IMR-90 (cell line): ENCODE results near the gene CABYR. TPM values are rescaled to one million over a fixed set of nuclear protein-coding genes. Genes with fewer than 3 reads are reported as not detected.

ENCODE experiments used
- ATAC-seq: fragments of 200-7000 bp; cut with Tn5 transposase; 2 replicates; pipeline ENCODE4 v1.9.1; 2020; ENCODE audit warnings: low read depth, mild to moderate bottlenecking, moderate library complexity
- BruUV-seq: library from RNA; stranded (reverse); fragments of 400-500 nt; replicated peaks from 2 replicates; lab custom pipeline; 2021; lab: Mats Ljungman, UMichigan
- CTCF ChIA-PET: fragments of 300-600 bp; formaldehyde crosslinking; extraction: SDS; loops from one replicate; lab custom pipeline; 2021; ENCODE audit warnings: antibody characterized with exemption; lab: Yijun Ruan, JAX
- POLR2A ChIA-PET: fragments of 300-600 bp; sonication (Branson Sonifier 250); formaldehyde crosslinking; loops from one replicate; lab custom pipeline; 2022; ENCODE audit warnings: antibody characterized with exemption; ENCODE audit not compliant: unreplicated experiment; lab: Charles Lee
- DNase-seq: peaks from one replicate; pipeline ENCODE4 v3.0.0; 2013
- H2AFZ ChIP-seq: replicated peaks from 2 replicates; pipeline ENCODE3; 2013; ENCODE audit warnings: low read length, mild to moderate bottlenecking; ENCODE audit not compliant: poor library complexity
- H2AK5ac ChIP-seq: 2 replicates; pipeline ENCODE4 v1.6.1; 2013; ENCODE audit warnings: low read depth, low read length, inconsistent platforms
- H2AK9ac ChIP-seq: replicated peaks from 2 replicates; pipeline ENCODE3; 2013; ENCODE audit warnings: mild to moderate bottlenecking, low read depth, low read length, moderate library complexity; ENCODE audit not compliant: poor library complexity
- H2BK120ac ChIP-seq: 2 replicates; pipeline ENCODE4 v1.6.1; 2013; ENCODE audit warnings: low read depth, low read length, inconsistent platforms
- H2BK15ac ChIP-seq: 3 replicates; pipeline ENCODE4 v1.6.1; 2013; ENCODE audit warnings: low read depth, low read length, inconsistent platforms
- H2BK20ac ChIP-seq: 2 replicates; pipeline ENCODE4 v1.6.1; 2013; ENCODE audit warnings: low read depth, mild to moderate bottlenecking, inconsistent platforms, low read length, moderate library complexity
- H2BK5ac ChIP-seq: 2 replicates; pipeline ENCODE4 v1.6.1; 2013; ENCODE audit warnings: mild to moderate bottlenecking, low read depth, low read length, inconsistent platforms; ENCODE audit not compliant: poor library complexity, severe bottlenecking
- H3K14ac ChIP-seq: replicated peaks from 2 replicates; pipeline ENCODE4 v1.6.1; 2013; ENCODE audit warnings: low read depth, low read length, inconsistent platforms
- H3K18ac ChIP-seq: 2 replicates; pipeline ENCODE4 v1.6.1; 2013; ENCODE audit warnings: low read depth, low read length, control low read depth
- H3K23ac ChIP-seq: 2 replicates; pipeline ENCODE4 v1.6.1; 2013; ENCODE audit warnings: low read depth, low read length, inconsistent platforms
- H3K27ac ChIP-seq: 2 replicates; pipeline ENCODE4 v1.5.1; 2013; ENCODE audit warnings: mild to moderate bottlenecking, control low read depth, low read length; ENCODE audit not compliant: insufficient read depth
- H3K27me3 ChIP-seq: 2 replicates; pipeline ENCODE4 v1.6.1; 2013; ENCODE audit warnings: low read length; ENCODE audit not compliant: control insufficient read depth, insufficient read depth
- H3K36me3 ChIP-seq: 2 replicates; pipeline ENCODE4 v1.6.1; 2013; ENCODE audit warnings: low read length, mixed read lengths; ENCODE audit not compliant: control insufficient read depth, insufficient read depth
- H3K4ac ChIP-seq: 2 replicates; pipeline ENCODE4 v1.6.1; 2013; ENCODE audit warnings: low read depth, low read length, inconsistent platforms
- H3K4me1 ChIP-seq: 2 replicates; pipeline ENCODE4 v1.6.1; 2013; ENCODE audit warnings: low read length, mixed read lengths; ENCODE audit not compliant: control insufficient read depth, insufficient read depth
- H3K4me2 ChIP-seq: 2 replicates; pipeline ENCODE4 v1.6.1; 2013; ENCODE audit warnings: low read depth, mild to moderate bottlenecking, control low read depth, low read length, moderate library complexity
- H3K4me3 ChIP-seq: 2 replicates; pipeline ENCODE4 v1.5.1; 2013; ENCODE audit warnings: low read depth, mild to moderate bottlenecking, control low read depth, low read length, moderate library complexity; ENCODE audit not compliant: insufficient read depth
- H3K56ac ChIP-seq: 2 replicates; pipeline ENCODE4 v1.6.1; 2013; ENCODE audit warnings: low read length, inconsistent platforms; ENCODE audit not compliant: insufficient read depth; ENCODE audit errors: extremely low read depth
- H3K79me1 ChIP-seq, 2 experiments: 2 replicates each; pipeline ENCODE4 v1.6.1; 2013; ENCODE audit warnings: low read length in 2 of 2, inconsistent platforms in 1 of 2, low read depth in 1 of 2
- H3K9ac ChIP-seq: 2 replicates; pipeline ENCODE4 v1.6.1; 2013; ENCODE audit warnings: low read depth, low read length, control low read depth
- H3K9me1 ChIP-seq: 2 replicates; pipeline ENCODE4 v1.6.1; 2013; ENCODE audit warnings: low read length, inconsistent platforms; ENCODE audit not compliant: insufficient read depth
- H3K9me3 ChIP-seq: 2 replicates; pipeline ENCODE4 v1.6.1; 2013; ENCODE audit warnings: low read length; ENCODE audit not compliant: control insufficient read depth, insufficient read depth
- H4K20me1 ChIP-seq: 2 replicates; pipeline ENCODE4 v1.6.1; 2013; ENCODE audit warnings: low read length, inconsistent platforms; ENCODE audit not compliant: insufficient read depth
- H4K5ac ChIP-seq: 2 replicates; pipeline ENCODE4 v1.6.1; 2013; ENCODE audit warnings: mild to moderate bottlenecking, low read depth, low read length, control low read depth
- H4K8ac ChIP-seq, 2 experiments: 2 replicates each; pipeline ENCODE4 v1.6.1; 2013; ENCODE audit warnings: low read depth in 2 of 2, low read length in 2 of 2, control low read depth in 1 of 2, inconsistent platforms in 1 of 2
- H4K91ac ChIP-seq: 2 replicates; pipeline ENCODE4 v1.6.1; 2013; ENCODE audit warnings: low read depth, low read length, inconsistent platforms; ENCODE audit not compliant: insufficient read depth
- RAD21 ChIP-seq: IDR thresholded peaks from 2 replicates; pipeline ENCODE4 v1.6.1; 2012; ENCODE audit warnings: low read length, improper control_type of control experiment
- WGBS, 2 experiments: methylation state at CpG; one replicate each; pipeline versions ENCODE4 v1.1.5 to v1.1.7; 2013; ENCODE audit warnings: missing lambda C conversion rate in 2 of 2; ENCODE audit not compliant: insufficient read length in 1 of 2; ENCODE audit errors: extremely low coverage in 2 of 2; 5-methylcytosine and 5-hydroxymethylcytosine counted together
- dilution Hi-C: fragments of 300-500 bp; cut with HindIII; formaldehyde crosslinking; loops from one replicate; pipeline ENCODE4 v1.14.3; 2018; ENCODE audit warnings: low sequenced_read_pairs; ENCODE audit not compliant: unreplicated experiment
- in situ Hi-C: fragments of 300-500 bp; cut with MboI; formaldehyde crosslinking; loops from 3 replicates; pipeline ENCODE4 v1.14.3; 2019; ENCODE audit warnings: low sequenced_read_pairs, inconsistent platforms, mixed read lengths
- intact Hi-C: fragments of 100-400 bp; cut with micrococcal nuclease; formaldehyde crosslinking; loops from 2 replicates; pipeline ENCODE4 v1.10.0; 2022
- polyA plus RNA-seq, 3 experiments: library from polyadenylated mRNA; depleted of rRNA; stranded (reverse); fragments of >200 nt; gene quantifications; 2 replicates each; pipeline ENCODE4 v1.2.3, GENCODE V29; 2012; ENCODE audit warnings: low replicate concordance in 1 of 3
- total RNA-seq: library from RNA; depleted of rRNA; stranded (reverse); fragments of >200 nt; gene quantifications from 2 replicates; pipeline ENCODE4 v1.2.3, GENCODE V29; 2012
- TF ChIP-seq, protein P1 (sequence below): conservative IDR thresholded peaks from 2 replicates; pipeline ENCODE4 v1.5.1; 2012; ENCODE audit warnings: mild to moderate bottlenecking, low read depth, low read length, improper control_type of control experiment

CABYR gene
- total and polyA plus RNA-seq, 2 of the 4 experiments (the other 2 are of a cell fraction), result 4.1 to 6.2 TPM

DNA sequence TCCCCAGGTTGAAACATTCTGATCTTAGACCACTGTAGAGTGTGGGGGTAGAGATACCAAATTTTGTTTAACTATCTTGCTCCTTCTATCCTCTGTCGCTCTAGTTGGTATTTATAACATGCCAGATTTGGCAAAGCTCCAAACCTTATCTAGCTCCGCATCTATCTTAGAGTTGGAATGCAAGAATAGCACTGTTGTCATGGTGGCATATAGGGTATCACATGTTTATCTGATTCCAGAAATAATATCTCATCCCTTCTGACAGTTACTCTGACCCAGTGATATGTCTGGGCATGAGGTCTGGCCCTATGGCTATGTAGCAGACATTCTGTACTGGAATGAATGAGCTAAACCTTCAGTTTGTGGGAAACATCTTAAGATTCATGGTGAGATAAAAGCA lies 51.7 kb downstream of the CABYR start:
- no peak for ATAC-seq
- POLR2A ChIA-PET, result no interaction called here
- H2BK20ac ChIP-seq, result no peak overlapping the region
- no peak overlapping the region for H3K9ac ChIP-seq
- TF ChIP-seq, protein P1, sequence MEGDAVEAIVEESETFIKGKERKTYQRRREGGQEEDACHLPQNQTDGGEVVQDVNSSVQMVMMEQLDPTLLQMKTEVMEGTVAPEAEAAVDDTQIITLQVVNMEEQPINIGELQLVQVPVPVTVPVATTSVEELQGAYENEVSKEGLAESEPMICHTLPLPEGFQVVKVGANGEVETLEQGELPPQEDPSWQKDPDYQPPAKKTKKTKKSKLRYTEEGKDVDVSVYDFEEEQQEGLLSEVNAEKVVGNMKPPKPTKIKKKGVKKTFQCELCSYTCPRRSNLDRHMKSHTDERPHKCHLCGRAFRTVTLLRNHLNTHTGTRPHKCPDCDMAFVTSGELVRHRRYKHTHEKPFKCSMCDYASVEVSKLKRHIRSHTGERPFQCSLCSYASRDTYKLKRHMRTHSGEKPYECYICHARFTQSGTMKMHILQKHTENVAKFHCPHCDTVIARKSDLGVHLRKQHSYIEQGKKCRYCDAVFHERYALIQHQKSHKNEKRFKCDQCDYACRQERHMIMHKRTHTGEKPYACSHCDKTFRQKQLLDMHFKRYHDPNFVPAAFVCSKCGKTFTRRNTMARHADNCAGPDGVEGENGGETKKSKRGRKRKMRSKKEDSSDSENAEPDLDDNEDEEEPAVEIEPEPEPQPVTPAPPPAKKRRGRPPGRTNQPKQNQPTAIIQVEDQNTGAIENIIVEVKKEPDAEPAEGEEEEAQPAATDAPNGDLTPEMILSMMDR, result no peak
- no peak for TF ChIP-seq RAD21
- no peak overlapping the region for H2BK15ac ChIP-seq
- no peak overlapping the region for H2BK120ac ChIP-seq
- no peak overlapping the region for H2AK9ac ChIP-seq
- no peak overlapping the region for H3K18ac ChIP-seq
- H3K9me1 ChIP-seq, result peaks cover 3% of the 10 kb centered on the region
- H3K56ac ChIP-seq, result no peak overlapping the region
- H4K5ac ChIP-seq, result no peak overlapping the region
- H3K14ac ChIP-seq, result 0 out of 2 replicates have a peak overlapping the region, but pooled peaks have one; percentile 45
- no peak overlapping the region for H2AK5ac ChIP-seq
- no peaks in the 10 kb centered on the region for H3K9me3 ChIP-seq
- in situ Hi-C loops, result no loop called here
- no peak overlapping the region for H2BK5ac ChIP-seq
- DNase-seq, result no peak
- H3K4me1 ChIP-seq, result peaks cover 6% of the 10 kb centered on the region
- dilution Hi-C loops, result no loop called here
- no peaks in the 10 kb centered on the region for H3K36me3 ChIP-seq
- no peak overlapping the region for H4K8ac ChIP-seq
- no peak overlapping the region for H4K91ac ChIP-seq
- no peak overlapping the region for H3K4ac ChIP-seq
- H3K27ac ChIP-seq, result no peak overlapping the region
- intact Hi-C loops, result no loop called here
- no peaks in the 10 kb centered on the region for H4K20me1 ChIP-seq
- H3K23ac ChIP-seq, result no peak overlapping the region
- 0 out of 4 replicates have a peak, but pooled peaks cover 0 to 8% of the 10 kb centered on the region in 2 experiments for H3K79me1 ChIP-seq
- no CpG with 5 or more reads among the region's 2 CpGs for WGBS, 2 experiments
- H2AFZ ChIP-seq, result no peak overlapping the region
- H3K4me2 ChIP-seq, result no peak overlapping the region
- no peaks in the 10 kb centered on the region for H3K27me3 ChIP-seq
- BruUV-seq, result no TSS peak
- no peak overlapping the region for H3K4me3 ChIP-seq
- CTCF ChIA-PET, result interaction anchor here (2.4 kb wide), 1 partner anchor 14 kb away, joined by 12 read pairs; no protein-coding TSS in a partner anchor
